Measurements from ENCODE around the gene RETREG2.

- TF ChIP-seq POLR2A (IDR thresholded peaks at IDR 0.05): peak; percentile 31 to 69
- peak; percentile 97 to 100 (median 98) for TF ChIP-seq CTCF (IDR thresholded peaks at IDR 0.05)
Observed at GRCh38 chr2:219160186-219161017, 17.7 kb upstream of the RETREG2 start, which contains the start of gene NHEJ1.

Data from uterus (tissue), 2 donors.